IMR-90 (cell line): ENCODE measurements around the gene HEATR9. TPM values are rescaled to one million over a fixed set of nuclear protein-coding genes. Genes with fewer than 3 reads are reported as not detected.

Experiments used
- ATAC-seq: fragments of 200-7000 bp; cut with Tn5 transposase; 2 replicates; pipeline ENCODE4 v1.9.1; 2020; ENCODE audit warnings: low read depth, mild to moderate bottlenecking, moderate library complexity
- BruUV-seq: library from RNA; stranded (reverse); fragments of 400-500 nt; replicated peaks from 2 replicates; lab custom pipeline; 2021; lab: Mats Ljungman, UMichigan
- CTCF ChIA-PET: fragments of 300-600 bp; formaldehyde crosslinking; extraction: SDS; loops from one replicate; lab custom pipeline; 2021; ENCODE audit warnings: antibody characterized with exemption; lab: Yijun Ruan, JAX
- POLR2A ChIA-PET: fragments of 300-600 bp; sonication (Branson Sonifier 250); formaldehyde crosslinking; loops from one replicate; lab custom pipeline; 2022; ENCODE audit warnings: antibody characterized with exemption; ENCODE audit not compliant: unreplicated experiment; lab: Charles Lee
- DNase-seq: peaks from one replicate; pipeline ENCODE4 v3.0.0; 2013
- H2AFZ ChIP-seq: replicated peaks from 2 replicates; pipeline ENCODE3; 2013; ENCODE audit warnings: low read length, mild to moderate bottlenecking; ENCODE audit not compliant: poor library complexity
- H2AK5ac ChIP-seq: 2 replicates; pipeline ENCODE4 v1.6.1; 2013; ENCODE audit warnings: low read depth, low read length, inconsistent platforms
- H2AK9ac ChIP-seq: replicated peaks from 2 replicates; pipeline ENCODE3; 2013; ENCODE audit warnings: mild to moderate bottlenecking, low read depth, low read length, moderate library complexity; ENCODE audit not compliant: poor library complexity
- H2BK120ac ChIP-seq: 2 replicates; pipeline ENCODE4 v1.6.1; 2013; ENCODE audit warnings: low read depth, low read length, inconsistent platforms
- H2BK15ac ChIP-seq: 3 replicates; pipeline ENCODE4 v1.6.1; 2013; ENCODE audit warnings: low read depth, low read length, inconsistent platforms
- H2BK20ac ChIP-seq: 2 replicates; pipeline ENCODE4 v1.6.1; 2013; ENCODE audit warnings: low read depth, mild to moderate bottlenecking, inconsistent platforms, low read length, moderate library complexity
- H2BK5ac ChIP-seq: 2 replicates; pipeline ENCODE4 v1.6.1; 2013; ENCODE audit warnings: mild to moderate bottlenecking, low read depth, low read length, inconsistent platforms; ENCODE audit not compliant: poor library complexity, severe bottlenecking
- H3K14ac ChIP-seq: replicated peaks from 2 replicates; pipeline ENCODE4 v1.6.1; 2013; ENCODE audit warnings: low read depth, low read length, inconsistent platforms
- H3K18ac ChIP-seq: 2 replicates; pipeline ENCODE4 v1.6.1; 2013; ENCODE audit warnings: low read depth, low read length, control low read depth
- H3K23ac ChIP-seq: 2 replicates; pipeline ENCODE4 v1.6.1; 2013; ENCODE audit warnings: low read depth, low read length, inconsistent platforms
- H3K27ac ChIP-seq: 2 replicates; pipeline ENCODE4 v1.5.1; 2013; ENCODE audit warnings: mild to moderate bottlenecking, control low read depth, low read length; ENCODE audit not compliant: insufficient read depth
- H3K27me3 ChIP-seq: 2 replicates; pipeline ENCODE4 v1.6.1; 2013; ENCODE audit warnings: low read length; ENCODE audit not compliant: control insufficient read depth, insufficient read depth
- H3K36me3 ChIP-seq: 2 replicates; pipeline ENCODE4 v1.6.1; 2013; ENCODE audit warnings: low read length, mixed read lengths; ENCODE audit not compliant: control insufficient read depth, insufficient read depth
- H3K4ac ChIP-seq: 2 replicates; pipeline ENCODE4 v1.6.1; 2013; ENCODE audit warnings: low read depth, low read length, inconsistent platforms
- H3K4me1 ChIP-seq: 2 replicates; pipeline ENCODE4 v1.6.1; 2013; ENCODE audit warnings: low read length, mixed read lengths; ENCODE audit not compliant: control insufficient read depth, insufficient read depth
- H3K4me2 ChIP-seq: 2 replicates; pipeline ENCODE4 v1.6.1; 2013; ENCODE audit warnings: low read depth, mild to moderate bottlenecking, control low read depth, low read length, moderate library complexity
- H3K4me3 ChIP-seq: 2 replicates; pipeline ENCODE4 v1.5.1; 2013; ENCODE audit warnings: low read depth, mild to moderate bottlenecking, control low read depth, low read length, moderate library complexity; ENCODE audit not compliant: insufficient read depth
- H3K56ac ChIP-seq: 2 replicates; pipeline ENCODE4 v1.6.1; 2013; ENCODE audit warnings: low read length, inconsistent platforms; ENCODE audit not compliant: insufficient read depth; ENCODE audit errors: extremely low read depth
- H3K79me1 ChIP-seq, 2 experiments: 2 replicates each; pipeline ENCODE4 v1.6.1; 2013; ENCODE audit warnings: low read length in 2 of 2, inconsistent platforms in 1 of 2, low read depth in 1 of 2
- H3K9ac ChIP-seq: 2 replicates; pipeline ENCODE4 v1.6.1; 2013; ENCODE audit warnings: low read depth, low read length, control low read depth
- H3K9me1 ChIP-seq: 2 replicates; pipeline ENCODE4 v1.6.1; 2013; ENCODE audit warnings: low read length, inconsistent platforms; ENCODE audit not compliant: insufficient read depth
- H3K9me3 ChIP-seq: 2 replicates; pipeline ENCODE4 v1.6.1; 2013; ENCODE audit warnings: low read length; ENCODE audit not compliant: control insufficient read depth, insufficient read depth
- H4K20me1 ChIP-seq: 2 replicates; pipeline ENCODE4 v1.6.1; 2013; ENCODE audit warnings: low read length, inconsistent platforms; ENCODE audit not compliant: insufficient read depth
- H4K5ac ChIP-seq: 2 replicates; pipeline ENCODE4 v1.6.1; 2013; ENCODE audit warnings: mild to moderate bottlenecking, low read depth, low read length, control low read depth
- H4K8ac ChIP-seq, 2 experiments: 2 replicates each; pipeline ENCODE4 v1.6.1; 2013; ENCODE audit warnings: low read depth in 2 of 2, low read length in 2 of 2, control low read depth in 1 of 2, inconsistent platforms in 1 of 2
- H4K91ac ChIP-seq: 2 replicates; pipeline ENCODE4 v1.6.1; 2013; ENCODE audit warnings: low read depth, low read length, inconsistent platforms; ENCODE audit not compliant: insufficient read depth
- CEBPB ChIP-seq: IDR thresholded peaks from 2 replicates; pipeline ENCODE4 v1.6.1; 2012; ENCODE audit warnings: low read depth, low read length, improper control_type of control experiment
- CTCF ChIP-seq: conservative IDR thresholded peaks from 2 replicates; pipeline ENCODE4 v1.5.1; 2012; ENCODE audit warnings: mild to moderate bottlenecking, low read depth, low read length, improper control_type of control experiment
- ELK1 ChIP-seq: fragments of 150-350 bp; IDR thresholded peaks from 2 replicates; pipeline ENCODE4 v1.6.1; 2016; ENCODE audit warnings: low read depth, mild to moderate bottlenecking, low read length, moderate library complexity, borderline replicate concordance
- FOS ChIP-seq: fragments of 150-350 bp; IDR thresholded peaks from 2 replicates; pipeline ENCODE4 v1.6.1; 2016; ENCODE audit warnings: low read depth, low read length
- MAFK ChIP-seq: IDR thresholded peaks from 2 replicates; pipeline ENCODE4 v1.6.1; 2012; ENCODE audit warnings: low read depth, low read length, improper control_type of control experiment
- MXI1 ChIP-seq: IDR thresholded peaks from 2 replicates; pipeline ENCODE4 v1.6.1; 2012; ENCODE audit warnings: low read depth, mild to moderate bottlenecking, low read length, moderate library complexity, borderline replicate concordance
- POLR2A ChIP-seq: IDR thresholded peaks from 2 replicates; pipeline ENCODE4 v1.6.1; 2012; ENCODE audit warnings: mild to moderate bottlenecking, low read depth, low read length
- RAD21 ChIP-seq: IDR thresholded peaks from 2 replicates; pipeline ENCODE4 v1.6.1; 2012; ENCODE audit warnings: low read length, improper control_type of control experiment
- RFX5 ChIP-seq: IDR thresholded peaks from 2 replicates; pipeline ENCODE4 v1.8.0; 2012; ENCODE audit warnings: low read depth, mild to moderate bottlenecking, low read length, moderate library complexity
- SMC3 ChIP-seq: fragments of 150-350 bp; IDR thresholded peaks from 2 replicates; pipeline ENCODE4 v1.6.1; 2016; ENCODE audit warnings: low read depth, mild to moderate bottlenecking, antibody characterized with exemption, low read length, moderate library complexity
- USF2 ChIP-seq: fragments of 150-350 bp; IDR thresholded peaks from 2 replicates; pipeline ENCODE4 v1.6.1; 2017; ENCODE audit warnings: mild to moderate bottlenecking, antibody characterized with exemption, low read length, low read depth
- WGBS, 2 experiments: methylation state at CpG; one replicate each; pipeline versions ENCODE4 v1.1.5 to v1.1.7; 2013; ENCODE audit warnings: missing lambda C conversion rate in 2 of 2; ENCODE audit not compliant: insufficient read length in 1 of 2; ENCODE audit errors: extremely low coverage in 2 of 2; 5-methylcytosine and 5-hydroxymethylcytosine counted together
- dilution Hi-C: fragments of 300-500 bp; cut with HindIII; formaldehyde crosslinking; loops from one replicate; pipeline ENCODE4 v1.14.3; 2018; ENCODE audit warnings: low sequenced_read_pairs; ENCODE audit not compliant: unreplicated experiment
- in situ Hi-C: fragments of 300-500 bp; cut with MboI; formaldehyde crosslinking; loops from 3 replicates; pipeline ENCODE4 v1.14.3; 2019; ENCODE audit warnings: low sequenced_read_pairs, inconsistent platforms, mixed read lengths
- intact Hi-C: fragments of 100-400 bp; cut with micrococcal nuclease; formaldehyde crosslinking; loops from 2 replicates; pipeline ENCODE4 v1.10.0; 2022
- polyA plus RNA-seq, 3 experiments: library from polyadenylated mRNA; depleted of rRNA; stranded (reverse); fragments of >200 nt; gene quantifications; 2 replicates each; pipeline ENCODE4 v1.2.3, GENCODE V29; 2012; ENCODE audit warnings: low replicate concordance in 1 of 3
- total RNA-seq: library from RNA; depleted of rRNA; stranded (reverse); fragments of >200 nt; gene quantifications from 2 replicates; pipeline ENCODE4 v1.2.3, GENCODE V29; 2012

Gene HEATR9
- total and polyA plus RNA-seq, 2 of the 4 experiments (the other 2 are of a cell fraction), result not detected

GRCh38 chr17:35866341-35866950, 2.2 kb downstream of the HEATR9 start (continued):
- TF ChIP-seq ELK1, result no peak

- Histone ChIP-seq H3K27me3 (no peaks in the 10 kb centered on the region), H3K4me2 (no peak overlapping the region), H3K4me1 (peaks cover 3% of the 10 kb centered on the region; the same call in 1 of the 2 replicates), H3K23ac (no peak overlapping the region), H3K56ac (no peak overlapping the region), H3K14ac (no peak overlapping the region), H2AFZ (no peak overlapping the region), H4K8ac (no peak overlapping the region), H2AK9ac (no peak overlapping the region), H4K5ac (no peak overlapping the region), H3K36me3 (no peaks in the 10 kb centered on the region), H4K20me1 (no peaks in the 10 kb centered on the region), H2BK5ac (no peak overlapping the region), H2BK15ac (no peak overlapping the region), H2BK120ac (no peak overlapping the region), H3K18ac (no peak overlapping the region), H3K9ac (no peak overlapping the region), H3K9me1 (no peaks in the 10 kb centered on the region), H3K27ac (no peak overlapping the region), H2BK20ac (no peak overlapping the region), H3K4me3 (no peak overlapping the region), H4K91ac (no peak overlapping the region), H3K9me3 (no peaks in the 10 kb centered on the region), H3K79me1 (no peaks in the 10 kb centered on the region), H2AK5ac (no peak overlapping the region), H3K4ac (no peak overlapping the region)
- no CpG with 5 or more reads among the region's 3 CpGs for WGBS, 2 experiments
- BruUV-seq, result no TSS peak
- POLR2A ChIA-PET, result interaction anchor here (0.9 kb wide), 1 partner anchor 322 kb away, joined by 3 read pairs; no protein-coding TSS in a partner anchor
- intact Hi-C loops (no loop called here), in situ Hi-C loops (no loop called here), dilution Hi-C loops (no loop called here)
- CTCF ChIA-PET, result interaction anchor here (0.6 kb wide), 2 partner anchors 335 to 1164 kb away, joined by 3 to 4 read pairs; no protein-coding TSS in a partner anchor
- DNase-seq (peak; percentile 61), ATAC-seq (peak; percentile 37)
- TF ChIP-seq RFX5 (no peak), FOS (no peak), CTCF (no peak), POLR2A (no peak), CEBPB (no peak), SMC3 (no peak), MAFK (no peak), RAD21 (no peak), USF2 (no peak), MXI1 (no peak)
Measured at GRCh38 chr17:35865412-35866340, 3.0 kb downstream of the HEATR9 start.
